Measurements from ENCODE around the gene SLC22A31.

- TF ChIP-seq CTCF (IDR thresholded peaks at IDR 0.05) (no peak), POLR2A (IDR thresholded peaks at IDR 0.05) (no peak)
Measured at GRCh38 chr16:89192956-89193575, 7.3 kb downstream of the SLC22A31 start.

Data from right lobe of liver (tissue), 4 donors.